IMR-90 (cell line): ENCODE results near the gene EEIG2. TPM values are rescaled to one million over a fixed set of nuclear protein-coding genes. Genes with fewer than 3 reads are reported as not detected.

ENCODE experiments used
- ATAC-seq: fragments of 200-7000 bp; cut with Tn5 transposase; 2 replicates; pipeline ENCODE4 v1.9.1; 2020; ENCODE audit warnings: low read depth, mild to moderate bottlenecking, moderate library complexity
- BruUV-seq: library from RNA; stranded (reverse); fragments of 400-500 nt; replicated peaks from 2 replicates; lab custom pipeline; 2021; lab: Mats Ljungman, UMichigan
- CTCF ChIA-PET: fragments of 300-600 bp; formaldehyde crosslinking; extraction: SDS; loops from one replicate; lab custom pipeline; 2021; ENCODE audit warnings: antibody characterized with exemption; lab: Yijun Ruan, JAX
- POLR2A ChIA-PET: fragments of 300-600 bp; sonication (Branson Sonifier 250); formaldehyde crosslinking; loops from one replicate; lab custom pipeline; 2022; ENCODE audit warnings: antibody characterized with exemption; ENCODE audit not compliant: unreplicated experiment; lab: Charles Lee
- DNase-seq: peaks from one replicate; pipeline ENCODE4 v3.0.0; 2013
- H2AFZ ChIP-seq: replicated peaks from 2 replicates; pipeline ENCODE3; 2013; ENCODE audit warnings: low read length, mild to moderate bottlenecking; ENCODE audit not compliant: poor library complexity
- H2AK5ac ChIP-seq: 2 replicates; pipeline ENCODE4 v1.6.1; 2013; ENCODE audit warnings: low read depth, low read length, inconsistent platforms
- H2AK9ac ChIP-seq: replicated peaks from 2 replicates; pipeline ENCODE3; 2013; ENCODE audit warnings: mild to moderate bottlenecking, low read depth, low read length, moderate library complexity; ENCODE audit not compliant: poor library complexity
- H2BK120ac ChIP-seq: 2 replicates; pipeline ENCODE4 v1.6.1; 2013; ENCODE audit warnings: low read depth, low read length, inconsistent platforms
- H2BK15ac ChIP-seq: 3 replicates; pipeline ENCODE4 v1.6.1; 2013; ENCODE audit warnings: low read depth, low read length, inconsistent platforms
- H2BK20ac ChIP-seq: 2 replicates; pipeline ENCODE4 v1.6.1; 2013; ENCODE audit warnings: low read depth, mild to moderate bottlenecking, inconsistent platforms, low read length, moderate library complexity
- H2BK5ac ChIP-seq: 2 replicates; pipeline ENCODE4 v1.6.1; 2013; ENCODE audit warnings: mild to moderate bottlenecking, low read depth, low read length, inconsistent platforms; ENCODE audit not compliant: poor library complexity, severe bottlenecking
- H3K14ac ChIP-seq: replicated peaks from 2 replicates; pipeline ENCODE4 v1.6.1; 2013; ENCODE audit warnings: low read depth, low read length, inconsistent platforms
- H3K18ac ChIP-seq: 2 replicates; pipeline ENCODE4 v1.6.1; 2013; ENCODE audit warnings: low read depth, low read length, control low read depth
- H3K23ac ChIP-seq: 2 replicates; pipeline ENCODE4 v1.6.1; 2013; ENCODE audit warnings: low read depth, low read length, inconsistent platforms
- H3K27ac ChIP-seq: 2 replicates; pipeline ENCODE4 v1.5.1; 2013; ENCODE audit warnings: mild to moderate bottlenecking, control low read depth, low read length; ENCODE audit not compliant: insufficient read depth
- H3K27me3 ChIP-seq: 2 replicates; pipeline ENCODE4 v1.6.1; 2013; ENCODE audit warnings: low read length; ENCODE audit not compliant: control insufficient read depth, insufficient read depth
- H3K36me3 ChIP-seq: 2 replicates; pipeline ENCODE4 v1.6.1; 2013; ENCODE audit warnings: low read length, mixed read lengths; ENCODE audit not compliant: control insufficient read depth, insufficient read depth
- H3K4ac ChIP-seq: 2 replicates; pipeline ENCODE4 v1.6.1; 2013; ENCODE audit warnings: low read depth, low read length, inconsistent platforms
- H3K4me1 ChIP-seq: 2 replicates; pipeline ENCODE4 v1.6.1; 2013; ENCODE audit warnings: low read length, mixed read lengths; ENCODE audit not compliant: control insufficient read depth, insufficient read depth
- H3K4me2 ChIP-seq: 2 replicates; pipeline ENCODE4 v1.6.1; 2013; ENCODE audit warnings: low read depth, mild to moderate bottlenecking, control low read depth, low read length, moderate library complexity
- H3K4me3 ChIP-seq: 2 replicates; pipeline ENCODE4 v1.5.1; 2013; ENCODE audit warnings: low read depth, mild to moderate bottlenecking, control low read depth, low read length, moderate library complexity; ENCODE audit not compliant: insufficient read depth
- H3K56ac ChIP-seq: 2 replicates; pipeline ENCODE4 v1.6.1; 2013; ENCODE audit warnings: low read length, inconsistent platforms; ENCODE audit not compliant: insufficient read depth; ENCODE audit errors: extremely low read depth
- H3K79me1 ChIP-seq, 2 experiments: 2 replicates each; pipeline ENCODE4 v1.6.1; 2013; ENCODE audit warnings: low read length in 2 of 2, inconsistent platforms in 1 of 2, low read depth in 1 of 2
- H3K9ac ChIP-seq: 2 replicates; pipeline ENCODE4 v1.6.1; 2013; ENCODE audit warnings: low read depth, low read length, control low read depth
- H3K9me1 ChIP-seq: 2 replicates; pipeline ENCODE4 v1.6.1; 2013; ENCODE audit warnings: low read length, inconsistent platforms; ENCODE audit not compliant: insufficient read depth
- H3K9me3 ChIP-seq: 2 replicates; pipeline ENCODE4 v1.6.1; 2013; ENCODE audit warnings: low read length; ENCODE audit not compliant: control insufficient read depth, insufficient read depth
- H4K20me1 ChIP-seq: 2 replicates; pipeline ENCODE4 v1.6.1; 2013; ENCODE audit warnings: low read length, inconsistent platforms; ENCODE audit not compliant: insufficient read depth
- H4K5ac ChIP-seq: 2 replicates; pipeline ENCODE4 v1.6.1; 2013; ENCODE audit warnings: mild to moderate bottlenecking, low read depth, low read length, control low read depth
- H4K8ac ChIP-seq, 2 experiments: 2 replicates each; pipeline ENCODE4 v1.6.1; 2013; ENCODE audit warnings: low read depth in 2 of 2, low read length in 2 of 2, control low read depth in 1 of 2, inconsistent platforms in 1 of 2
- H4K91ac ChIP-seq: 2 replicates; pipeline ENCODE4 v1.6.1; 2013; ENCODE audit warnings: low read depth, low read length, inconsistent platforms; ENCODE audit not compliant: insufficient read depth
- CEBPB ChIP-seq: IDR thresholded peaks from 2 replicates; pipeline ENCODE4 v1.6.1; 2012; ENCODE audit warnings: low read depth, low read length, improper control_type of control experiment
- CHD1 ChIP-seq: IDR thresholded peaks from 2 replicates; pipeline ENCODE4 v1.6.1; 2012; ENCODE audit warnings: low read depth, low read length, improper control_type of control experiment
- MAZ ChIP-seq: IDR thresholded peaks from 2 replicates; pipeline ENCODE4 v1.6.1; 2012; ENCODE audit warnings: low read depth, mild to moderate bottlenecking, low read length, improper control_type of control experiment, moderate library complexity, borderline replicate concordance
- POLR2A ChIP-seq: IDR thresholded peaks from 2 replicates; pipeline ENCODE4 v1.6.1; 2012; ENCODE audit warnings: mild to moderate bottlenecking, low read depth, low read length
- RAD21 ChIP-seq: IDR thresholded peaks from 2 replicates; pipeline ENCODE4 v1.6.1; 2012; ENCODE audit warnings: low read length, improper control_type of control experiment
- SMC3 ChIP-seq: fragments of 150-350 bp; IDR thresholded peaks from 2 replicates; pipeline ENCODE4 v1.6.1; 2016; ENCODE audit warnings: low read depth, mild to moderate bottlenecking, antibody characterized with exemption, low read length, moderate library complexity
- WGBS, 2 experiments: methylation state at CpG; one replicate each; pipeline versions ENCODE4 v1.1.5 to v1.1.7; 2013; ENCODE audit warnings: missing lambda C conversion rate in 2 of 2; ENCODE audit not compliant: insufficient read length in 1 of 2; ENCODE audit errors: extremely low coverage in 2 of 2; 5-methylcytosine and 5-hydroxymethylcytosine counted together
- dilution Hi-C: fragments of 300-500 bp; cut with HindIII; formaldehyde crosslinking; loops from one replicate; pipeline ENCODE4 v1.14.3; 2018; ENCODE audit warnings: low sequenced_read_pairs; ENCODE audit not compliant: unreplicated experiment
- in situ Hi-C: fragments of 300-500 bp; cut with MboI; formaldehyde crosslinking; loops from 3 replicates; pipeline ENCODE4 v1.14.3; 2019; ENCODE audit warnings: low sequenced_read_pairs, inconsistent platforms, mixed read lengths
- intact Hi-C: fragments of 100-400 bp; cut with micrococcal nuclease; formaldehyde crosslinking; loops from 2 replicates; pipeline ENCODE4 v1.10.0; 2022
- polyA plus RNA-seq, 3 experiments: library from polyadenylated mRNA; depleted of rRNA; stranded (reverse); fragments of >200 nt; gene quantifications; 2 replicates each; pipeline ENCODE4 v1.2.3, GENCODE V29; 2012; ENCODE audit warnings: low replicate concordance in 1 of 3
- total RNA-seq: library from RNA; depleted of rRNA; stranded (reverse); fragments of >200 nt; gene quantifications from 2 replicates; pipeline ENCODE4 v1.2.3, GENCODE V29; 2012
- TF ChIP-seq, protein P1 (sequence below): fragments of 150-350 bp; IDR thresholded peaks from 2 replicates; pipeline ENCODE4 v1.6.1; 2017; ENCODE audit warnings: mild to moderate bottlenecking, antibody characterized with exemption, low read length, low read depth
- TF ChIP-seq, protein P2 (sequence below): conservative IDR thresholded peaks from 2 replicates; pipeline ENCODE4 v1.5.1; 2012; ENCODE audit warnings: mild to moderate bottlenecking, low read depth, low read length, improper control_type of control experiment

The EEIG2 gene
- total and polyA plus RNA-seq, 2 of the 4 experiments (the other 2 are of a cell fraction): 1.7 to 4.8 TPM

DNA sequence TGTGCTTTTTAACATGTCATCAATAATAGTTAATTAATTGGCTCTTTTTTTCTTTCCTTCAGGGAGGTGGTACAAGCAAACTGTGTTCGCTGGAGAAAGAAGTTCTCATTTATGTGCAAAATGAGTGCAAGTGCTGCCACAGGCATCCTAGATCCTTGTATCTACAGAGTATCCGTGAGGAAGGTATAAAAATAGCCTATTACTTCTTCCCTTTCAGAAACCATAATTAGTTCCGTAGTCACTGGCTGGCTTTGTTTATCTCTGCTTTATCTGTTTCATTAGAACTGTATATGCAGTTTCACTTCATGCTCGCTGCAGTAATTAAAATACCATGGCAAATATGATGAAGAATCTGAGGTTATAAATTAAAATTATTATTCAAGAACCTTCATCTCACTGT, 40.6 kb downstream of the EEIG2 start:
- Histone ChIP-seq H3K79me1 (peaks cover 0 to 10% of the 10 kb centered on the region in 2 experiments; a peak in 2 of 4 replicates), H3K9me1 (peaks cover 4% of the 10 kb centered on the region), H3K4me1 (no peaks in the 10 kb centered on the region; the same call in 1 of the 2 replicates), H2AK5ac (no peak overlapping the region), H3K4me3 (no peak overlapping the region), H4K8ac (no peak overlapping the region), H2AFZ (no peak overlapping the region), H3K9me3 (no peaks in the 10 kb centered on the region), H2AK9ac (no peak overlapping the region), H3K27ac (no peak overlapping the region), H4K20me1 (no peaks in the 10 kb centered on the region), H3K4me2 (no peak overlapping the region; the same call in 1 of the 2 replicates), H3K9ac (no peak overlapping the region), H3K18ac (no peak overlapping the region), H2BK20ac (no peak overlapping the region), H3K36me3 (no peaks in the 10 kb centered on the region), H3K4ac (no peak overlapping the region), H2BK120ac (no peak overlapping the region), H3K14ac (no peak overlapping the region; the same call in 1 of the 2 replicates), H2BK5ac (no peak overlapping the region), H3K23ac (no peak overlapping the region), H4K5ac (no peak overlapping the region), H4K91ac (no peak overlapping the region), H3K56ac (no peak overlapping the region), H2BK15ac (no peak overlapping the region), H3K27me3 (no peaks in the 10 kb centered on the region)
- BruUV-seq: no TSS peak
- peak; percentile 37; the same call in 1 of the 2 replicates for ATAC-seq
- DNase-seq: no peak
- dilution Hi-C loops: no loop called here
- WGBS, 2 experiments: no CpG with 5 or more reads among the region's 4 CpGs
- in situ Hi-C loops: no loop called here
- intact Hi-C loops: no loop called here
- ChIA-PET CTCF (no interaction called here), POLR2A (no interaction called here)
- no peak for TF ChIP-seq POLR2A
- TF ChIP-seq MAZ: no peak
- TF ChIP-seq CEBPB: no peak
- TF ChIP-seq SMC3: no peak
- TF ChIP-seq, protein P1, sequence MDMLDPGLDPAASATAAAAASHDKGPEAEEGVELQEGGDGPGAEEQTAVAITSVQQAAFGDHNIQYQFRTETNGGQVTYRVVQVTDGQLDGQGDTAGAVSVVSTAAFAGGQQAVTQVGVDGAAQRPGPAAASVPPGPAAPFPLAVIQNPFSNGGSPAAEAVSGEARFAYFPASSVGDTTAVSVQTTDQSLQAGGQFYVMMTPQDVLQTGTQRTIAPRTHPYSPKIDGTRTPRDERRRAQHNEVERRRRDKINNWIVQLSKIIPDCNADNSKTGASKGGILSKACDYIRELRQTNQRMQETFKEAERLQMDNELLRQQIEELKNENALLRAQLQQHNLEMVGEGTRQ: no peak
- TF ChIP-seq RAD21: no peak
- TF ChIP-seq, protein P2, sequence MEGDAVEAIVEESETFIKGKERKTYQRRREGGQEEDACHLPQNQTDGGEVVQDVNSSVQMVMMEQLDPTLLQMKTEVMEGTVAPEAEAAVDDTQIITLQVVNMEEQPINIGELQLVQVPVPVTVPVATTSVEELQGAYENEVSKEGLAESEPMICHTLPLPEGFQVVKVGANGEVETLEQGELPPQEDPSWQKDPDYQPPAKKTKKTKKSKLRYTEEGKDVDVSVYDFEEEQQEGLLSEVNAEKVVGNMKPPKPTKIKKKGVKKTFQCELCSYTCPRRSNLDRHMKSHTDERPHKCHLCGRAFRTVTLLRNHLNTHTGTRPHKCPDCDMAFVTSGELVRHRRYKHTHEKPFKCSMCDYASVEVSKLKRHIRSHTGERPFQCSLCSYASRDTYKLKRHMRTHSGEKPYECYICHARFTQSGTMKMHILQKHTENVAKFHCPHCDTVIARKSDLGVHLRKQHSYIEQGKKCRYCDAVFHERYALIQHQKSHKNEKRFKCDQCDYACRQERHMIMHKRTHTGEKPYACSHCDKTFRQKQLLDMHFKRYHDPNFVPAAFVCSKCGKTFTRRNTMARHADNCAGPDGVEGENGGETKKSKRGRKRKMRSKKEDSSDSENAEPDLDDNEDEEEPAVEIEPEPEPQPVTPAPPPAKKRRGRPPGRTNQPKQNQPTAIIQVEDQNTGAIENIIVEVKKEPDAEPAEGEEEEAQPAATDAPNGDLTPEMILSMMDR: no peak
- no peak for TF ChIP-seq CHD1
